HEK293T (cell line): ENCODE data around the gene PCGF3.

Experiments used
- CTCF ChIA-PET: fragments of 350-600 bp; formaldehyde crosslinking; extraction: SDS; loops from one replicate; lab custom pipeline; 2021; ENCODE audit warnings: antibody characterized with exemption, inconsistent platforms; lab: Yijun Ruan, JAX
- POLR2A ChIA-PET: fragments of 350-600 bp; formaldehyde crosslinking; extraction: SDS; loops from one replicate; lab custom pipeline; 2020; ENCODE audit warnings: antibody characterized with exemption, inconsistent platforms; lab: Yijun Ruan, JAX
- DNase-seq: peaks from one replicate; pipeline ENCODE4 v3.0.0; 2012; ENCODE audit warnings: mixed read lengths; ENCODE audit errors: extremely low spot score
- ARNT ChIP-seq: fragments of 450-650 bp; IDR thresholded peaks from 2 replicates; pipeline ENCODE4 v1.6.1; 2017; ENCODE audit warnings: mild to moderate bottlenecking
- BHLHE40 ChIP-seq: fragments of 450-650 bp; IDR thresholded peaks from 2 replicates; pipeline ENCODE4 v1.6.1; 2016; ENCODE audit warnings: mild to moderate bottlenecking, moderate library complexity, borderline replicate concordance
- CTBP1 ChIP-seq: fragments of 450-650 bp; IDR thresholded peaks from 2 replicates; pipeline ENCODE4 v1.6.1; 2016; ENCODE audit warnings: borderline replicate concordance
- ELF4 ChIP-seq: fragments of 450-650 bp; IDR thresholded peaks from 2 replicates; pipeline ENCODE4 v1.6.1; 2017; ENCODE audit warnings: antibody characterized with exemption
- FOXA1 ChIP-seq: fragments of 450-650 bp; IDR thresholded peaks from 2 replicates; pipeline ENCODE4 v1.6.1; 2016; ENCODE audit warnings: mild to moderate bottlenecking
- FOXK2 ChIP-seq: fragments of 450-650 bp; IDR thresholded peaks from 2 replicates; pipeline ENCODE4 v1.6.1; 2016; ENCODE audit warnings: mild to moderate bottlenecking
- FOXM1 ChIP-seq: fragments of 450-650 bp; IDR thresholded peaks from 2 replicates; pipeline ENCODE4 v1.6.1; 2017; ENCODE audit warnings: mild to moderate bottlenecking, borderline replicate concordance
- HDGF ChIP-seq: fragments of 450-650 bp; IDR thresholded peaks from 2 replicates; pipeline ENCODE4 v1.6.1; 2017; ENCODE audit warnings: antibody characterized with exemption, borderline replicate concordance
- L3MBTL2 ChIP-seq: fragments of 450-650 bp; conservative IDR thresholded peaks from 2 replicates; pipeline ENCODE4 v1.6.1; 2016; ENCODE audit warnings: mild to moderate bottlenecking
- LEF1 ChIP-seq: fragments of 450-650 bp; IDR thresholded peaks from 2 replicates; pipeline ENCODE4 v1.6.1; 2017; ENCODE audit warnings: mild to moderate bottlenecking, borderline replicate concordance
- NFRKB ChIP-seq: fragments of 450-650 bp; IDR thresholded peaks from 2 replicates; pipeline ENCODE4 v1.6.1; 2016; ENCODE audit warnings: mild to moderate bottlenecking, moderate library complexity
- PKNOX1 ChIP-seq: fragments of 450-650 bp; IDR thresholded peaks from 2 replicates; pipeline ENCODE4 v1.6.1; 2016
- SP1 ChIP-seq: fragments of 450-650 bp; IDR thresholded peaks from 2 replicates; pipeline ENCODE4 v1.6.1; 2017
- SUZ12 ChIP-seq: fragments of 450-650 bp; IDR thresholded peaks from 2 replicates; pipeline ENCODE4 v1.6.1; 2016; ENCODE audit warnings: mild to moderate bottlenecking
- TARDBP ChIP-seq: fragments of 450-650 bp; IDR thresholded peaks from 2 replicates; pipeline ENCODE4 v1.6.1; 2016
- ZNF384 ChIP-seq: fragments of 450-650 bp; IDR thresholded peaks from 2 replicates; pipeline ENCODE4 v1.6.1; 2016

PCGF3 gene

GRCh38 chr4:660401-660800 is 45.2 kb upstream of the PCGF3 start:
- no peak for DNase-seq

GRCh38 chr4:661231-661630 is 44.4 kb upstream of the PCGF3 start:
- ChIA-PET CTCF (no interaction called here), POLR2A (no interaction called here)
- no peak for TF ChIP-seq ELF4
- no peak for TF ChIP-seq FOXK2
- TF ChIP-seq BHLHE40, result no peak
- no peak for TF ChIP-seq SUZ12
- no peak for TF ChIP-seq SP1
- TF ChIP-seq HDGF, result no peak
- TF ChIP-seq TARDBP, result no peak
- no peak for TF ChIP-seq ARNT
- no peak for TF ChIP-seq CTBP1
- no peak for TF ChIP-seq NFRKB
- no peak for TF ChIP-seq PKNOX1
- TF ChIP-seq LEF1, result no peak
- no peak for TF ChIP-seq ZNF384
- TF ChIP-seq FOXM1, result no peak
- DNase-seq, result no peak

More at GRCh38 chr4:660401-660800, 45.2 kb upstream of the PCGF3 start:
- no peak for TF ChIP-seq HDGF
- no peak for TF ChIP-seq FOXA1
- TF ChIP-seq BHLHE40, result no peak
- no peak for TF ChIP-seq CTBP1
- no peak for TF ChIP-seq LEF1
- no peak for TF ChIP-seq SUZ12
- POLR2A ChIA-PET, result no interaction called here
- CTCF ChIA-PET, result no interaction called here

DNA sequence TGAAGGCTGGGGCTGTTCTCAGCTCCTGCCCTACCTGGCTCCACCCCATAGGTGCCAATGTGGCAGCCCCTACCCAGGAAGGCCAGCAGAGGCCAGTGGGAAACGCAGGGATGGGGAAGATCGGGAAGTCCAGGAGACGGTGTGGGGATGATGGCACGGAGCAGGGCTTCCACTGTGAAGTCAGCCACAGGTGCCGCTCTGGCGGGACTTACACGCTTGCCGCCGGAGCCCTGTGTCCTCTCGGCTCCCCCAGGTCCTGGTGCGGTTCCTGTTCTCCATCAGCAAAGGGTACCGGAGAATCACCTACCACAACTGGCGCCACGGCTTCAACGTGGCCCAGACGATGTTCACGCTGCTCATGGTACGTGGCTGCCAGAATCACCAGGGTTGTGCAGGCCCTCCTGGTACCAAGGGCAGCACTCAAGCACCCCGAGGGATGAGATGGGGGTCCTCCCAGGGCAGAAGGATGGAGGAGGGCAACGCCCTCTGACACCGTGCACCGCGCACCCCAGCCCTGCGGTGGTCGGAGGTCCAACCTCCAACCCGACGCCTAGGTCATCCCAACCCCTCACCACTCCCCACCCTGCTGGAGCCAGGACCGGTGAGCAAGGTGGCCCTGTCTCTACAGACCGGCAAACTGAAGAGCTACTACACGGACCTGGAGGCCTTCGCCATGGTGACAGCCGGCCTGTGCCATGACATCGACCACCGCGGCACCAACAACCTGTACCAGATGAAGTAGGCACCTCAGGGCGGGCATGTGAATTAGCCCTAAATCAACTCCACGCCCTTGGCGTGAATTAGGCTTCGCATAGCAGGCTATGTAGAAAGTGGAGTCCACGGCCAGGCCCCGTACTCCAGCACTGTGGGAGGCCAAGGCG is 43.5 kb upstream of the PCGF3 start:
- TF ChIP-seq ELF4, result no peak
- no peak for TF ChIP-seq HDGF
- TF ChIP-seq CTBP1, result no peak
- no peak for TF ChIP-seq L3MBTL2
- TF ChIP-seq SP1, result no peak
- no peak for TF ChIP-seq PKNOX1
- TF ChIP-seq LEF1, result no peak
- TF ChIP-seq NFRKB, result no peak
- TF ChIP-seq ARNT, result no peak
- TF ChIP-seq ZNF384, result no peak
- TF ChIP-seq SUZ12, result no peak
- TF ChIP-seq TARDBP, result no peak
- no peak for TF ChIP-seq FOXA1
- no peak for TF ChIP-seq BHLHE40
- no peak for TF ChIP-seq FOXK2
- TF ChIP-seq FOXM1, result no peak
- ChIA-PET CTCF (interaction anchor here (0.6 kb wide), 1 partner anchor 55 kb away, joined by 4 read pairs; no protein-coding TSS in a partner anchor), POLR2A (no interaction called here)
- DNase-seq, result no peak

DNA sequence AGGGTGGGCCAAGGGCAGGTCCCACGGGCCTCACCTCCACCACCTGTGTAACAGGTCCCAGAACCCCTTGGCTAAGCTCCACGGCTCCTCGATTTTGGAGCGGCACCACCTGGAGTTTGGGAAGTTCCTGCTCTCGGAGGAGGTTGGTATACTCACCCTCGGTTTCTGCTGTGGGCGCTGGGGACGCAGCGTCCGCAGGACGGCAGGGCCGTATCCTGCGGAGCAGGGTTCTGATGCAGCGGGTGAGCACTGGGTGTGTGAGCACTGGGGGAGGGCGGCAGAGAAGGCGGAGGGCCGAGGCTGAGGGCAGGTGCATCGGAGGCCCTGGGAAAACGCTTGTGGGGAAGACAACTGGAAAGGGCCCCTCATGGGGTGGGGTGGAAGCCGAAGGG is 42.6 kb upstream of the PCGF3 start:
- DNase-seq, result no peak
- ChIA-PET CTCF (no interaction called here), POLR2A (no interaction called here)
- TF ChIP-seq TARDBP, result no peak
- no peak for TF ChIP-seq L3MBTL2
- no peak for TF ChIP-seq SUZ12
- TF ChIP-seq ARNT, result no peak
- TF ChIP-seq ZNF384, result no peak
- no peak for TF ChIP-seq PKNOX1
- TF ChIP-seq FOXK2, result no peak
- no peak for TF ChIP-seq FOXM1
- TF ChIP-seq HDGF, result no peak
- TF ChIP-seq LEF1, result no peak
- TF ChIP-seq BHLHE40, result no peak
- TF ChIP-seq CTBP1, result no peak
- no peak for TF ChIP-seq ELF4
- TF ChIP-seq NFRKB, result no peak

DNA sequence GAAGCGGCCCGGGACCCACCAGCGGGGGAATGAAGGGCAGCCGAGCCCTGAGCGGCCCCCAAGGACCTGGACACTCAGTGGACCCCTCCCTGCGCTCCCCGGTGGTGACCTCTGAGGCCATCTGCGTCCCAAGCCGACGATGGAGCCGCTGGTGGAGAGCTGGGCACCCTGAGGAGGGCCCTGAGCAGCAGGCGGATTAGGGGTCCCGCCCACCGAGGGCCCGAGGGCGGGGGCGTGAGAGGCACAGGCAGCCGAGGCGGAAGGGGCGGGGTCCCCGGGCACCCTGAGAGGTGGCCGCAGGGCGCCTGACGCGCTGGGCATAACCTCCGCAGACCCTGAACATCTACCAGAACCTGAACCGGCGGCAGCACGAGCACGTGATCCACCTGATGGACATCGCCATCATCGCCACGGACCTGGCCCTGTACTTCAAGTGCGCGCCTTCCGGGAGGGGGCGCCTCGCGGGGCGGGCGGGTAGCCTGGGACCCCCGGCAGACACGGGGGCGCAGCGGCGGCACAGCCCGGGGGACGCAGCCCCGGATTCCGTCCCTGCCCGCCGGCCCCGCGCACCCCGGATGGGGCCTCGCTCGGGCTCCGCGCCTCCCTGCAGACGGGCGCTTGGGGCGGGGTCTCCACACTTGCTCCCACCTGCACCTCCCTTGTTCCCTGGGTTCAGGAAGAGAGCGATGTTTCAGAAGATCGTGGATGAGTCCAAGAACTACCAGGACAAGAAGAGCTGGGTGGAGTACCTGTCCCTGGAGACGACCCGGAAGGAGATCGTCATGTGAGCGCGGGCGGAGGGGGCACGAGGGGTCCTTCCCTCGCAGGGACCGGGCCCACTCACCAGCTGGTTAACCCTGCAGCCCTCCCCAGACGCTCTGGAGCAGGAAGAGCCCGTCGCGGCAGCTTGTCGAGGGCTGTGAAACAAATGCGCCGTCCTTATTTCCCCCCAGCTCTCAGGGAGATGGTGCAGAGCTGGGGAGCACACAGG is 41.9 kb upstream of the PCGF3 start:
- TF ChIP-seq L3MBTL2 (no peak), LEF1 (no peak), TARDBP (no peak), FOXA1 (no peak), SUZ12 (no peak), FOXM1 (no peak), SP1 (no peak), ARNT (no peak)
- ChIA-PET POLR2A (interaction anchor here (1.9 kb wide), 1 partner anchor 11 kb away, joined by 6 read pairs; the partner anchor contains the start of genes ATP5ME and MYL5), CTCF (no interaction called here)
- DNase-seq, result no peak
